ENCODE data around the gene PACRG. TPM values are rescaled to one million over a fixed set of nuclear protein-coding genes. Genes with fewer than 3 reads are reported as not detected.

The PACRG gene
- total and polyA plus RNA-seq, 10 of the 15 experiments (the other 5 are each of a cell fraction or from before 2014, with no cell fraction given) = not detected

DNA sequence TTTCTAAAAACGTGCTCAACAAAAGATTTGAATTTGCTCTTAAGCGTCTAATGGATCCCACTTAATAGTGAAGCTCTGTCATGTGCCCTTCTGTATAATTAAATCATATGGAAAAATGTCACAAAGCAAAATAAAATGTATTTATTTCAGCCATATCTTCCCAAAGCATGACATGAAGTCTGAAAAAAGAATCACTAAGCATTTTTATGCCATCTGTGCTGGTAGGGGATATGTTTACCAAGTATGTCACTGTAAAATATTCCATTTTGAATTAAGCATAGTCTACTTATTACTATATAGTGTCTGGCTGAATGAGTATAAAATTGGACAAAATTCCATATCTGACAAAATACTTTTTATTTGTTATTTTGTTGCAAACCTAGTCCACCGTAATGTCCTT lies 438.7 kb downstream of the PACRG start:
- intact Hi-C loops (cut with micrococcal nuclease; ENCODE audit: unreplicated experiment) = no loop called here
- CTCF ChIA-PET = interaction anchor here (1.2 to 1.4 kb wide), 2 partner anchors 150 to 1771 kb away, joined by 3 to 4 read pairs; no protein-coding TSS in a partner anchor

More for the DNA sequence above, 438.7 kb downstream of the PACRG start:
- Histone ChIP-seq H3K4me2 (ENCODE audit: control insufficient read depth, insufficient read depth) (no peak overlapping the region), H3K27me3 (replicated peaks in 1 of 2; ENCODE audit: control insufficient read depth in 2 of 2, insufficient read depth in 2 of 2, low read length in 1 of 2) (no peaks in the 10 kb centered on the region), H2AFZ (ENCODE audit: control insufficient read depth, low read depth, low read length) (no peak overlapping the region), H3K9ac (ENCODE audit: control insufficient read depth, insufficient read depth, low read length) (no peak overlapping the region), H3K9me3 (replicated peaks; ENCODE audit: control insufficient read depth, insufficient read depth, low read length) (no peaks in the 10 kb centered on the region), H3K27ac (ENCODE audit: control insufficient read depth, insufficient read depth) (no peak overlapping the region), H3K79me2 (ENCODE audit: control insufficient read depth, insufficient read depth, low read length) (no peaks in the 10 kb centered on the region), H3K4me1 (ENCODE audit: control insufficient read depth, insufficient read depth, low read length) (no peaks in the 10 kb centered on the region), H3K36me3 (ENCODE audit: control insufficient read depth in 2 of 2, insufficient read depth in 2 of 2, low read length in 1 of 2) (no peaks in the 10 kb centered on the region), H3K4me3 (no peak overlapping the region), H4K20me1 (ENCODE audit: control insufficient read depth, insufficient read depth) (no peaks in the 10 kb centered on the region)
- TF ChIP-seq FOS (IDR thresholded peaks at IDR 0.05; ENCODE audit: borderline replicate concordance, extremely low read depth, insufficient read length) = no peak
- no peak for TF ChIP-seq RFX5 (IDR thresholded peaks at IDR 0.05; ENCODE audit: low read depth, low read length)
- TF ChIP-seq TBL1XR1 (IDR thresholded peaks at IDR 0.05; ENCODE audit: low read depth, low read length) = no peak
- TF ChIP-seq, protein P1, sequence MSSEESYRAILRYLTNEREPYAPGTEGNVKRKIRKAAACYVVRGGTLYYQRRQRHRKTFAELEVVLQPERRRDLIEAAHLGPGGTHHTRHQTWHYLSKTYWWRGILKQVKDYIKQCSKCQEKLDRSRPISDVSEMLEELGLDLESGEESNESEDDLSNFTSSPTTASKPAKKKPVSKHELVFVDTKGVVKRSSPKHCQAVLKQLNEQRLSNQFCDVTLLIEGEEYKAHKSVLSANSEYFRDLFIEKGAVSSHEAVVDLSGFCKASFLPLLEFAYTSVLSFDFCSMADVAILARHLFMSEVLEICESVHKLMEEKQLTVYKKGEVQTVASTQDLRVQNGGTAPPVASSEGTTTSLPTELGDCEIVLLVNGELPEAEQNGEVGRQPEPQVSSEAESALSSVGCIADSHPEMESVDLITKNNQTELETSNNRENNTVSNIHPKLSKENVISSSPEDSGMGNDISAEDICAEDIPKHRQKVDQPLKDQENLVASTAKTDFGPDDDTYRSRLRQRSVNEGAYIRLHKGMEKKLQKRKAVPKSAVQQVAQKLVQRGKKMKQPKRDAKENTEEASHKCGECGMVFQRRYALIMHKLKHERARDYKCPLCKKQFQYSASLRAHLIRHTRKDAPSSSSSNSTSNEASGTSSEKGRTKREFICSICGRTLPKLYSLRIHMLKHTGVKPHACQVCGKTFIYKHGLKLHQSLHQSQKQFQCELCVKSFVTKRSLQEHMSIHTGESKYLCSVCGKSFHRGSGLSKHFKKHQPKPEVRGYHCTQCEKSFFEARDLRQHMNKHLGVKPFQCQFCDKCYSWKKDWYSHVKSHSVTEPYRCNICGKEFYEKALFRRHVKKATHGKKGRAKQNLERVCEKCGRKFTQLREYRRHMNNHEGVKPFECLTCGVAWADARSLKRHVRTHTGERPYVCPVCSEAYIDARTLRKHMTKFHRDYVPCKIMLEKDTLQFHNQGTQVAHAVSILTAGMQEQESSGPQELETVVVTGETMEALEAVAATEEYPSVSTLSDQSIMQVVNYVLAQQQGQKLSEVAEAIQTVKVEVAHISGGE (CRISPR knock-in tag; IDR thresholded peaks at IDR 0.05) = no peak
- TF ChIP-seq EP300 (IDR thresholded peaks at IDR 0.05; ENCODE audit: borderline replicate concordance in 1 of 2, control insufficient read depth in 1 of 2, low read depth in 2 of 2, low read length in 2 of 2) = no peak
- no TSS peak for BruUV-seq (replicated peaks)
- ChIA-PET POLR2A (interaction anchor here (0.6 kb wide), 1 partner anchor 260 kb away, joined by 3 read pairs; no protein-coding TSS in a partner anchor), RAD21 (ENCODE audit: unreplicated experiment) (no interaction called here), SMC1A (ENCODE audit: uncharacterized antibody, unreplicated experiment) (interaction anchor here (0.7 to 1.2 kb wide), 2 partner anchors 8 to 1525 kb away, joined by 3 read pairs; no protein-coding TSS in a partner anchor)
- in situ Hi-C loops (cut with MboI) = no loop called here
- FAIRE-seq (no peak), DNase-seq (ENCODE audit: low read depth, low spot score) (no peak), ATAC-seq (no peak)
- WGBS (ENCODE audit: insufficient coverage, insufficient replicate concordance, low lambda C conversion rate, missing lambda C conversion rate) = 30% methylated on average over 3 of the region's 3 CpGs
